GM19023 (cell line): Measurements from ENCODE around the gene LINC01488.

Experiments
- ATAC-seq: cut with Tn5 transposase; IDR thresholded peaks from one replicate; pipeline ENCODE4 v1.9.1; 2021; ENCODE audit warnings: mild to moderate bottlenecking, moderate library complexity; ENCODE audit not compliant: unreplicated experiment

LINC01488 gene

DNA sequence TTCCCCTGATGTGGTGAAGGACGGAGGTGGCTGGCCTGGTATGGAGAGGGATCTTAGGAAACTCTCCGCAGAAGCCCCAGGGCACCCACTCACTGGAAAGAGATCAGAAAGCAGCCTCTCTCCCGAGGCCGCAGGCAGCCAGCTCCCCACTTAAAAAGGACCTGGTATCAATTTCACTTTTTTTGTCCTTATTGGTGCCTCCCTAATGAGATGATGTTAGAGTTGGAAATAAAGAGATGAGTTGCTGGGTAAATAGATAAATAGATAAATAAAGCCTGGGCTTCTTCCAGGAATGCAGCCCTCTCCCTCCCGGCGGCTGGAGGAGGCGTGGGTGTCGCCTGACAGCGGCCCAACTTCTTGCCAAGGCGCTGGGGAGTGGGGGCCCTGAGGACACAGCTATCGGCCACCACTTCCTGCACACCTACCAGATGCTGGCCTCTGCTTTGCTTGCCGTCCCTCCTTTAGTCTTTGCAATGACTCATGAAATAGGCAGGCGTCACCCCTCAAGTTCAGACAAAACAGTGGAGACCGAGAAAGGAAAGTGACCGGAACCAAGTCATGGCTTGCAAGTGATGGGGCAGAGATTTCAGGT, 42.9 kb downstream of the LINC01488 start:
- ATAC-seq: no peak

- no peak for ATAC-seq
Measured at GRCh38 chr11:69524991-69525411, 43.5 kb downstream of the LINC01488 start.

DNA sequence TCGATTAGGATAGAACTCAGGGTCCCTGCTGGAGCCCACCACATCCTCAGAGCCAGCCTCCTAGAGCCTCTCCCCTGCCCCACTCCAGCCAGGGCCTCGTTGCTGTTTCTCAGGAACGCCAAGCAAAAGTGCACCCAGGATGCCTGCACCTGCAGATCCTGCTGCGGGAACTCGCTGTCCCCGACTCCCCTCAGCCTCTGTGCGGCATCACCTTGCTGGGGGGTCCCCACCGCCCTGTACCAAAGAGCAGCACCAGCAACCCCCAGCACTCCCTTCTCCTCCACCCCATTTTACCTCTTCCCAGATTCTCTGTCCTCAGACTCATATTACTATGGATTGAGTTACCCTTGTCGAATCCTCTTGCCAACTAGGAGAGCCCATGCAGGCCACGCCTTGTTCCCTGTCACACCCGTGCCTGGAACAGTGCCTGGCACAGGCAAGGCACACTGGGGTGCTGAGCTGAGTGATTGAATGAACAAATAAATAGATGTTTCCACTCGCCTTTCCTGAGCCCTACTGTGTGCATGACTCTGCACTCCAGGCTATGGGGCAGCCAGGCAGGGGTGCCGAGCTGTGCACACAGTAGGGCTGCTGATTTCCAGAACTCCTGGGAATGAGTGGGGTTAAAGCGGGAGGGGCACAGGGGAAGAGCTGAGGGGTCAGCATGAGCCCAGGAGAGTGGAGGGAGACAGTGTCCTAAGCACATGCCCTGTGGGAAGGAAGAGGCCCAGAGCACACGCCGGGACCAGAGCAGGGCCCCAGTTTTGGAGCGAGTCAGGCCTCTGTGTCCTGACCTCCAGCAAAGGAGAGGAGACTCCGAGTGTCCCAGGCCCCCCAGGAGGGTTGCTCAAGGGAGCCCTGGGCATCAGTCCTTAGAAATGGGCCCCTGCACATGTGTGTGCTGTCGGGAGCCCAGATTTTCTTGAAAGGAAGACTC, 44.3 kb downstream of the LINC01488 start:
- ATAC-seq: no peak

DNA sequence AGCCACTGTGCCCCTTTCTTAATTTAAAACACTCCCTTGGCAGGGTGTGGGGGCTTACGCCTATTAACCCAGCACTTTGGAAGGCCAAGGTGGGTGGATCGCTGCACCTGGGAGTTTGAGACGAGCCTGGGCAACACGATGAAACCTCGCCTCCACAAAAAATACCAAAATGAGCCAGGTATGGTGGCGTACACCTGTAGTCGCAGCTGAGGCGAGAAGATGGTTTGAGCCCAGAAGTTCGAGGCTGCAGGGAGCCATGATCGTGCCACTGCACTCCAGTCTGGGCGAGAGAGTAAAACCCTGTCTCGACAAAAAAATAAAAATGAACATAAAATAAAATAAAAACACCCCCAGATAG, 45.0 kb downstream of the LINC01488 start:
- no peak for ATAC-seq

DNA sequence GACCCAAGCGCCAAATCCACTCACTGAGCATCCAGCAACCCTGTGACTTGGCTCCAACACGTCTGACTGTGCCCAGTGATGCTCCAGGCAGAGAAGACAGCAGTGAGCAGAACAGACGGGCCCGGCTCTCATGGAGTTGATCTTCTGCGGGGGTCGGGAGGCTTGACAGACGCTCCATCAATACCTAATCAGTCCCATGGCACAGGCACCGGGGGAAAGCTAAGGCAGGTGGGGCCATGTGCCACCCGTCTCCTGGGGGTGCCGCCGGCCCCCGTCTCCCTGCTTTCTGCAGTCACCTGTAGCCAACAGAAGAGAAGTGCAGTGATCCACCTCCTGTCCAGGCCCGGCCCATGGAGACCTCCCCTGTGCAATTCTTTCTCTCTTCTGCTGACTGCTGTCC, 47.5 kb downstream of the LINC01488 start:
- no peak for ATAC-seq

GRCh38 chr11:69530278-69531070, 49.0 kb downstream of the LINC01488 start:
- ATAC-seq: no peak

GRCh38 chr11:69531071-69531716, 49.7 kb downstream of the LINC01488 start:
- ATAC-seq: no peak

- ATAC-seq: no peak
Measured at GRCh38 chr11:69531717-69532088, 50.2 kb downstream of the LINC01488 start.

GRCh38 chr11:69533296-69534165, 52.1 kb downstream of the LINC01488 start:
- no peak for ATAC-seq

DNA sequence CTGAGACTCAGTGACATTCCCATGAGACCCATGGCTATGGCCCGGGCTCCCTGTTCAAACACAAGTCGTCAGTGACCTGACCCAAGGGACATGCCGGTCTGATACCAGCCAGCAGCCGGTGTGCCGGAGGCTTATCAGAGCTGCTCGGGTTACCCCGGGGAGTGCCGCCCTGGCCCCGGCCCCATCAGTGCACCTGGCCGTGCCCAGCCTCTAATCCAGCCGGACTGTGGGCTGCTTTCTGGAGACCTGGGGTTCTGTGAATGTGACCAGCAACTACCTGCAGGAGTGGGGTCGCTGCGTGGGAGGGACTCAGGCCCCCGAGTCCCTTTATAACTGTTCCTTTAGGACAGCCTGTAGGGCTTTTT, 52.7 kb downstream of the LINC01488 start:
- ATAC-seq: no peak

- ATAC-seq: no peak
Measured at GRCh38 chr11:69535908-69536307, 54.4 kb downstream of the LINC01488 start.

DNA sequence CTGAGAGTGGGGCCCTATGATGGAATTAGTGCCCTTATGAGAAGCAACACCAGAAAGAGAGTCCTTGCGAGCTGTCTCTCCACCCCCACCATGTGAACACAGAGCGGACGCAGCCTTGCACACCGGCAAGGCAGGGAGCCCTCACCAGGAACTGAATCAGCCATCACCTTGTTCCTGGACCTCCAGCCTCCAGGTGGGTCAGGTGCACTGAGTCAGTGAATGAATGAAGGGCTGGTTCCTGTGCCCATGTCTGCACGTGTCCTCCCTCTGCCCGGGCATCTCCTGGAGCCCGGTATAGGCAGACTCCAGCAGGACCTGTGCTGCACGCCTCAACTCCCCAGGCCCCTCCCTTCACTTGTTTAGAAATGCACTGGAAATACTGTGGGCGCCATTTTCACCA, 54.9 kb downstream of the LINC01488 start:
- no peak for ATAC-seq

- ATAC-seq: no peak
Measured at GRCh38 chr11:69537126-69537525, 55.7 kb downstream of the LINC01488 start.

DNA sequence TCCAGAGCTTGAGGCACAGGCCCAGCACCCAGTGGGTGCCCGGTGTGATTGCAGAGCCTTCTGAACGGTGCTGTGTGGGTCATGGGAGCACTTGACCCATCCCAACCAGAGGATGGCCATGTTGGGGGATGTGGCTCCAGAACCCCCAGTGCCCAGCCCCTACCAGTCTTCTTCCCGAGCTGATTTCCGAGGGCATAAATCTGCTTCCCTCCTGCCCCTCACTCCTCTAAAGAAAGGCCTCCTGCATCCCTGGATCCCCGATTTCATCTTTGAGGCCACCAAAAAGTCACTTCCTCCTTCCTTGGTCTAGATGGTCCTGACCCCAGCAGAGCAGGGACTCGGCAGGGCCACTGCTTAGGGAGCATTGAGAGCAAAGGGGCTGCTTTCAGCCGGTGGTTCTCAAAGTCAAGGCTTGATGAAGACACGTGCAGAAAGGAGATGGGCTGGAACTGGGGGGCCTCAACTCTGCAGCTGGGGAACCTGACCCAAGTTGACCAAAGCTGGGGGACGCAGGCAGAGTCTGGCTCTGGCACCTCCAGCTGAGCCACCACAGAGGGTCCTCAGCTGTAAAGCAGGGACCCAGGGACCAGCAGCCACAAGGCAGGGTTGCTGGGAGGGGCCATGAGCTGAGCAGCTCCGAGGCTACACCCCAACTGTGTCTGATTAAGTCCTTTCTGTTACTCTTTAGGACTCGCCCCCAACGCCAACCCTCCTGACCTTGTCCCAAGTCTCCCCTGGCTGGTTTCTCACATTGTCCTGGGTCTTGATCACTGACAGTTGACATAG, 56.6 kb downstream of the LINC01488 start:
- no peak for ATAC-seq

- no peak for ATAC-seq
Measured at GRCh38 chr11:69538854-69539253, 57.4 kb downstream of the LINC01488 start.

- ATAC-seq: no peak
Measured at GRCh38 chr11:69539416-69540117, 58.1 kb downstream of the LINC01488 start.

GRCh38 chr11:69540118-69541000, 58.9 kb downstream of the LINC01488 start:
- no peak for ATAC-seq

DNA sequence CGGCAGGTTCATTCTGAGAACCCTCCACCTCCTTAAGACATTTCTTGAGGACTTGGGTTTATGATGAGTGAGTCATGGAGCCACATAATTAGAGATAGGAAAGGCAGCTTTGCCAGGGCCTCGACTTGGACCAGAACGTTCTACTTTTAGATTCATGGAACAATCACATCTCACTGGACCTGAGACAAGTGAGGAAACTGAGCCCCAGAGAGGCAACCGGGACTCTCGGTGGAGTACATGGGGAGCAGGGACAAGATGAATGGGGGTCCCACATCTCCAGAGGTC, 59.5 kb downstream of the LINC01488 start:
- ATAC-seq: no peak
